ENCODE measurements around the gene UNK. TPM values are rescaled to one million over a fixed set of nuclear protein-coding genes. Genes with fewer than 3 reads are reported as not detected.

The UNK gene
- total and polyA plus RNA-seq, 2 of the 13 experiments (the other 11 are each of a cell fraction or from before 2014, with no cell fraction given) = 31.6 to 33.0 TPM

- peak; percentile 92 for TF ChIP-seq ARID4A (CRISPR knock-in tag; IDR thresholded peaks at IDR 0.05; ENCODE audit: borderline replicate concordance)
- no peak; a peak in 1 of 4 replicates for TF ChIP-seq ATF4 (CRISPR knock-in tag; IDR thresholded peaks at IDR 0.05)
- peak; percentile 91 for TF ChIP-seq NR2C2 (CRISPR knock-in tag; IDR thresholded peaks at IDR 0.05; ENCODE audit: borderline replicate concordance)
- TF ChIP-seq JARID2 (CRISPR knock-in tag; IDR thresholded peaks at IDR 0.05; ENCODE audit: insufficient replicate concordance) = no peak
- TF ChIP-seq TFAP4 (IDR thresholded peaks at IDR 0.05; ENCODE audit: borderline replicate concordance, low read depth) = peak; percentile 99
- no peak for TF ChIP-seq ZNF496 (CRISPR knock-in tag; IDR thresholded peaks at IDR 0.05; ENCODE audit: insufficient replicate concordance)
- TF ChIP-seq TBX3 (IDR thresholded peaks at IDR 0.05; ENCODE audit: borderline replicate concordance) = peak; percentile 89
- TF ChIP-seq ZNF264 (CRISPR knock-in tag; IDR thresholded peaks at IDR 0.05) = peak; percentile 69
- peak; percentile 66; the same call in 1 of the 2 replicates for TF ChIP-seq MLX (CRISPR knock-in tag; IDR thresholded peaks at IDR 0.05)
- TF ChIP-seq ZNF431 (CRISPR knock-in tag; IDR thresholded peaks at IDR 0.05; ENCODE audit: borderline replicate concordance, low read depth) = peak; percentile 94
- TF ChIP-seq PHF5A (CRISPR knock-in tag; IDR thresholded peaks at IDR 0.05; ENCODE audit: low read depth, unreplicated experiment) = no peak
- TF ChIP-seq ZNF652 (CRISPR knock-in tag; IDR thresholded peaks at IDR 0.05; ENCODE audit: borderline replicate concordance, low read depth) = no peak
- TF ChIP-seq SRY (CRISPR knock-in tag; IDR thresholded peaks at IDR 0.05) = peak; percentile 64; the same call in 1 of the 2 replicates
- 0 out of 2 replicates have a peak, but pooled peaks have one; percentile 76 for TF ChIP-seq ZNF367 (CRISPR knock-in tag; IDR thresholded peaks at IDR 0.05; ENCODE audit: borderline replicate concordance)
- TF ChIP-seq GLI4 (CRISPR knock-in tag; IDR thresholded peaks at IDR 0.05; ENCODE audit: borderline replicate concordance) = 0 out of 2 replicates have a peak, but pooled peaks have one; percentile 19
- TF ChIP-seq RBM22 (optimal IDR thresholded peaks at IDR 0.05; ENCODE audit: low read length) = peak; percentile 77
- peak; percentile 89 for TF ChIP-seq ZNF430 (CRISPR knock-in tag; IDR thresholded peaks at IDR 0.05)
Observed at GRCh38 chr17:75846692-75847613, 62.3 kb downstream of the UNK start (continued).

Data from HepG2 (cell line).